Stimulated activated naive CD4-positive, alpha-beta T cell treated with Interleukin-2 at 50 U/mL for 16 hours (primary cell): ENCODE measurements around the gene DSCAML1.

Source experiments
- DNase-seq: peaks from one replicate; lab custom pipeline; 2025; lab: John Stamatoyannopoulos, UW

DSCAML1 gene

GRCh38 chr11:117690484-117691217 is 106.4 kb downstream of the DSCAML1 start:
- no peak for DNase-seq

GRCh38 chr11:117688255-117688797 is 108.7 kb downstream of the DSCAML1 start:
- no peak for DNase-seq

DNA sequence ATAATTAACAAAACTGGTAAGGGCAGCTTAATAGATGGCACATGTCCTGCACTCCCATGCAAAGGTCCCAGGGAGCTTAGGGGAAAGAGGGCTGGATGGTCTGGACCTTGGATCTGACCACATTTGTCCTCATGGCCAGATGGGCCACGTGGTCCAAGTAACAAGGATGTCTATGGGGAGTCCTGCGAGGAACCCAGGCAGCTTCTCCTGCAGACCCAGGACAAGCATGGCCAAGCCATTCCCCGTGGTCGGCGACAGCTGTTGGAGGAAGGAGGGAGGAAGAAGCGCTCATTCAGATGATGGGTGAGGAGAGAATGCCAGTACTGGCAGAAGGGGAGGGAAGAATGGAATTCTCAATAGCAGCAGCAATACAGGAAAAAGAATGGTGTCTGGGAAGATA is 109.2 kb downstream of the DSCAML1 start:
- DNase-seq: no peak

GRCh38 chr11:117686711-117687110 is 110.3 kb downstream of the DSCAML1 start:
- no peak for DNase-seq

DNA sequence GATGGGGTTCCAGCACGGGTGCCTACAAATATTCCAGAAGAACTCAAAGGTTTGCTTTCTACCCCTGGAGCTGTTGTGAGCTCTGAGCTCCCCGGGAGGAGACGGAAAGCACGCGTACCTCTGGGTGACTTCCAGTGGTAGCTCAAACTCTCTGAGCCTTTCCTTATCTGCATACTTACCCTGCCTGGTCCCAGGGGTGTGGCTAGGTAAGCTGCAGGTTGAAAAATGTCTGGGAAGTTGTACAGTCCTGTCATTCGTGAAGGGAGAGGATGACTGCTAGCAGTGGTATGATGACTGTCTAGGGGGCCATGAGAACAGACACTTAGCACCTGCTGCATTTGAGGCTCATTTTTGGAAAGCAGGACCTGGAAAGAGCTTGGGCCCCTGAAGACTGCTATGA is 111.5 kb downstream of the DSCAML1 start:
- no peak for DNase-seq

GRCh38 chr11:117684731-117685130 is 112.3 kb downstream of the DSCAML1 start:
- DNase-seq: no peak

- no peak for DNase-seq
These were observed 112.9 kb downstream of the DSCAML1 start for GRCh38 chr11:117684111-117684510.

- DNase-seq: no peak
These were observed 115.6 kb downstream of the DSCAML1 start for GRCh38 chr11:117681438-117681837.

- no peak for DNase-seq
These were observed 117.6 kb downstream of the DSCAML1 start for GRCh38 chr11:117679461-117679860.

- no peak for DNase-seq
These were observed 118.2 kb downstream of the DSCAML1 start for GRCh38 chr11:117678658-117679406.

- DNase-seq: no peak
These were observed 119.2 kb downstream of the DSCAML1 start for GRCh38 chr11:117677729-117678310.

DNA sequence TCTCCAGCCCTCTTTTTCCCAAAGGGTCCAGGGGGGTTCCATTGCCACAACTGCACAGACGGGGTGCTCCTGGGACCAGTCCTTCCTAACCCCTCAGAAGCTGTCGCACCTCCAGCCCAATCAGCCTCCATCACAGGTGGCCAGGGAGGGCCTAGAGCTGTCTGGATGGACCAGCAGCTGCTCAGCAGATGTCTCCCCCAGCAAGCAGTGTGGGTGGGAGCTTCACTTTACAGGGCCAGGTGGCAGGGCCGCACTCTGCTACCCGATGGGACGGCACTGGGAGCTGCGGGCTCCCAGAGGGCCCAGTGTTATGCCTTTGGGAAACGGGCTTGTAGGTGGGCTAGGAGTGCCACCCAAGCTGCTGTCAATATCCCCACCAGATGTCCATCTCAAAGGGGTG is 120.5 kb downstream of the DSCAML1 start:
- no peak for DNase-seq

GRCh38 chr11:117673602-117674001 is 123.4 kb downstream of the DSCAML1 start:
- DNase-seq: no peak

DNA sequence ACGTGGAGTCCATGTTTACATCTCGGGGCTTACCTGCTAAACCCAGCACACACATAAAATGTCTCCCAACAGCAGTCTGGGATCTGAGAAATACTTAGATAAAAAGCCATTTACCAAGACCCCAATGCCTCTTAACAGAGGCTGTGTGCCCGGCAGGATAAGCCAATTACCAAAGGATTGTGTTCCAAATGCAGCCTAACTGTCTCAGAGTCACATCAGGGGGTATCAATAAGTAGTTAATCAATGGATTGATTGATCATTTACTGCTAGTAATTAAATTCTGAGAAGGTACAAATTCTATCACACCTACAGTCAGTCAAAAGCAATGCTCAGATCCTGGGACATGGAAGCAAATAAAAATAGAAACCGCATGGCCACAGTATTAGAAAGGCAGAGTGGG is 125.6 kb downstream of the DSCAML1 start:
- DNase-seq: no peak

DNA sequence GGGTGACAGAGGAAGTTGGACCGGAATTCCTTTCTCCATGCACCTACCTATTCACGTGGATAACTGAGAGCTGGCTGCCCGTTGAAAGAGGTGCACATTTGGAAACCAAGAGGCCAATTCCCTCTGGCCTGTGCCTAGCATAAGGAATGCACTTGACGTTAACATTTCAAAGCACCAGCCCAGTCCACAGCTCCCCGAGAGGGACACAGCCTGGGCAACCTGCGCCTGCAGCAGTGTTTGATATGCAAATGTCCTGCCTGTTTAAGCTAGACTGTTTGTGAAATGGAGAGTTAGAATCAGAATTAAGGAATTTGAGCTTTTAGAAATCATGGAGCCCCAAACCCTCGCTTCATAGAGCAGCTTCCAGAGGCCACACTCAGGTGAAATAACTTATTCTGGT is 126.1 kb downstream of the DSCAML1 start:
- DNase-seq: no peak

DNA sequence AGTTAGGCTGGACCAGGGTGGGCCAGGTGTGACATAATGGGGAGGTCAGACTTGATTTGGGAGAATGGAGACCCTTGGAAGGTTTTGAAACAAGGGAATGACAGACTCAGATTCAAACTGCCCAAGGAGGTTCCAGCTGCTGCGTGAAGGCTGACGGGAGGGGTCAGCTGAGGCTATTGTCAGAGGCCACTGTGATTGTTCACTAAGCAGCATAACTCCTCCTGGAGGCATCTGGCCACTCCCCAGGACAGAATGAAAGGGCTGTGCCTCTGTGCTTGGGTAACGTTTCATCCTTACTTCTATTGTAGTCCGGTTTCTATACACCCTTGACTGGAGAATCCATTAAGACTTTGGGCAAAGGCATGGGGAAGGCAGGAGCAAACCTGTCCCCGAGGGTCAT is 126.6 kb downstream of the DSCAML1 start:
- DNase-seq: no peak

- no peak for DNase-seq
These were observed 127.4 kb downstream of the DSCAML1 start for GRCh38 chr11:117669616-117670015.

GRCh38 chr11:117669062-117669461 is 128.0 kb downstream of the DSCAML1 start:
- no peak for DNase-seq

GRCh38 chr11:117668321-117668751 is 128.7 kb downstream of the DSCAML1 start:
- no peak for DNase-seq

GRCh38 chr11:117664897-117665296 is 132.1 kb downstream of the DSCAML1 start:
- DNase-seq: no peak

DNA sequence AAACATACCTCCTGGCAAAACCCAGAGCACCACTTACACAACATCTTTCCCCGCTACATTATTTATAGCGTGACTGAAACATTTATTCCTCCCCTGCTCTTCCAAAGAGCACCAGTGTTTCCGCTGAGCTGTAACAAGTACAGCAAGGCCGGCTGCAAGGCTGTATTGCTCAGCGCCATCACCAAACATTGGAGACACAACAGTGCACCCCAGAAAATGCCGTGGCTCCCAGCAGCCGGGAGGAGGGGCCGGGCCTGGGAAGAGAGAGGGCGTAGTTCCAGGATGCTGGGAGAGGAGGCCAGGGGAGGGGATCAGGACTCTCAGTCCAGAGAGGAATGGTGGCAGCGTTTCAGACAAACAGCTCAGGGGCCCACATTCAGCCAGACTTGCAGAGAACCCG is 133.2 kb downstream of the DSCAML1 start:
- DNase-seq: no peak

DNA sequence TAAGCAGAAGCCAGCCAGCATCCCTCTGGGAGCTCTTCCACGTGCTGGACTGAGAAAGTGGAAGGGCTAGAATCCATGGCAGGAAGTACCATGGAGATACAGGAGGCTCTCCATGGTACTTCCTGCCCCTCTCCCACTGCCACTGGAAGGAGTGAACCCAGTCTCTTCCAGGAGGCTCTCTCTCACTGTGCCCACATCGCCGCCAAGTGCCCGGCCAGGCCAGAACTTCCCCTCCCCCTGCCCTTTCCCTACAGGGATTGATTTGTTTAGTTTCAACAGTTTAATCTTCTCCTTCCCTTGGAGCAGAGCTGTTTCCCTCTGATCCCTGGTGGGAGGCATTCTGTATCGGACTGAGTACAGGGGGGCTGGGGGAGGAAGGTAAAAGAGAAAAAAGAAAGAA is 133.6 kb downstream of the DSCAML1 start:
- no peak for DNase-seq
